GM21723 (cell line): ENCODE measurements around the gene ARMC2.

ENCODE experiments used
- ATAC-seq: cut with Tn5 transposase; IDR thresholded peaks from one replicate; pipeline ENCODE4 v1.9.1; 2021; ENCODE audit warnings: mild to moderate bottlenecking, moderate library complexity; ENCODE audit not compliant: unreplicated experiment

ARMC2 gene

DNA sequence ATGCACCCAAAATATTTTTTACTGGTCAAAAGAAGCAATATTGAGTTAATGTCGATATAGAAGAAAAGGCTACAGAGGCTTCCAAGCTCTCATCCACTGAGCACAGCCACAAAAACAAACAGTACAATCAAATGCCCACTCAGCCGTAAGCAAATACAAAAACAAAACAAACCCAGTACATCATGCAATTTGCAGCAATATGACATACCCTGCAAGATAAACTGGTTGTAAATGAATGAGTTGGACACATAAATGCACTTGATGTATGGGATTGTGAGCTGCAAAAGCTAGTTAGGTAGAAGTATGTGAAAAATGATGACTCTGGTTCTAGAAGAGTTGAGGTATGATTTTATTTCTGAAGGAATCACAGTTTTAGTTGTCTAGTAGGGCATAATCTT, 162.5 kb downstream of the ARMC2 start:
- ATAC-seq = no peak

DNA sequence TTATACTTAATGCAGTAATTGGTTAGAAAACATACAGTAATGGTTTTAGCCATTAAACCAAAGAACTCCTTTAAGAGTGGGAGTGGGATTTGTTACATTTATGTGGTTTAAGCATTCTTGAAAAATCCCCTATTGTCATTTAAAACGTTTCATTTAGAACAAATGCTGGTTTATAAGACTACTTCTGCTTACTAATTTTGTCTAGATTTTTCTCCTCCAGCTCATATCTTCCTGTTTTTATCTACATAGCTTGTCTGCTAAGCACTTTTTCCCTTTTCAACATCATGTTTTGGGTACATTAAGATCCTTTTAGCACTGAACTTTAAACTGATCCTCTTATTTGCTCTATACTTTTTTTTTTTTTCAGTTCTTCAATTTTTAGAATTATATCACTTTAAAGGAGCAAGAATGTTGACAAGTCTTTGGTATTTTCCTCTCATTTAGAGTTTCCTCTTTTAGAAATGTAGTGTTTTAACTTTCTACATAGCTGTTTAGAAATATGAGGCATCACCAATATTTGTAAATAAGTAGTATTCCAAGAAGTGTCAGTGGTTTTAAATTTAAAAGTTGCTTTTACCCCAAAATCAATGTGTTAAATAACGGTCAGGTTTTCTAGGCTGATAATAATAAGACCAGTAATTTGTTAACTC, 165.6 kb downstream of the ARMC2 start:
- ATAC-seq = no peak

DNA sequence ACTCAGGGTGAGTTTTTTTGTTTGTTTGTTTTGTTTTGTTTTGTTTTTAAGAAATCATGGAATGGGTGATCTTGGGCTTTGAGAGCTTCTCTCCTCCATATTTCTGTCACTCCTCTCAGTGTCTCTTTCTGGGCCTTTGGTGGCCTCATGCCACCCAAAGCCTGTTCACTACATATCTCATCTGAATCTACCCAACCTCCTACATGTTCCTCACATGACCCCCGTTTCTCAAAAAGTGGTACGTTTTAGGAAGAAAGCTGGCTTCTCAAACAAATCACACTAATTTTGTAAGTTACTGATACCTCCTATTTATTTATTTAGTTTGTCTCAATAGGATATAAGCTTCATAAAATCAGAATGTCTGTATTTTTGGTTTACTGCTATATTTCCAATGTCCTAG, 166.4 kb downstream of the ARMC2 start:
- no peak for ATAC-seq

DNA sequence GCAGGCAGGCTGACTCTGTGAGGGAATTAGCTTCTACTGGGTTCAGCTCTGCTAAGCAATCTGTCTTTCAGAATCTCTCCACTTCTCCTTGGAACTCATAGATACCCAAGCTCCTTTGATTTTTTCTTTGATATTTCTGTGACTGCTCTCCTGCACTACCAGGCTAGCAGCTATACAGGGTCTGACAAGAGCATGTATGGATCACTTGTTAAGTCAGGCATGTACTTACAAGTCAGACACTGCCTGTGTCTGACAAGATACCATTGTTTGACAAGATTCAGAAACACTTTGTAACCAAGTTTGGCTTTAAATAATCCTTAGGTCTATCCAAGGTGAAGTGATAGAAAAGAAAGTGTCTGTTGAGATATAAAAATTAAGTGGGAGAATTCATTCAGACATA, 167.0 kb downstream of the ARMC2 start:
- ATAC-seq = no peak

DNA sequence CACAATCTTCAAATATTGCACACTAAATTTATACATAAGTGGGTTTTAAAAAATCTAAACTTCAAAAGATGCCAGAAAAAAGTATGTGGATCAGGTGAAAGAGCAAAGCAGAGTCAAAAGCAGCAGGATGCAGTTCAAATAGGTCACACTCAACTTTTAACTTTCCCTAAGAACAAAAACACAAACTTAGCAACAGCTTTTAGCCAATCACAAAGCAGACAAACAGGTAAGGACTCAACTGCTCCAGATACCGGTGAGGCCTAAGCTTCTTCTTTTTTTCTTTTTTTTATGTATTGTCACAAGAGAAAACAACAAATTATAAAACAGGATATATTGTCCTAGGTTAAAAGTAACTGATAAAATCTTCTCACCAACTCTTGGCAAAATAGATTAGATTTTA, 171.7 kb downstream of the ARMC2 start:
- ATAC-seq = no peak

DNA sequence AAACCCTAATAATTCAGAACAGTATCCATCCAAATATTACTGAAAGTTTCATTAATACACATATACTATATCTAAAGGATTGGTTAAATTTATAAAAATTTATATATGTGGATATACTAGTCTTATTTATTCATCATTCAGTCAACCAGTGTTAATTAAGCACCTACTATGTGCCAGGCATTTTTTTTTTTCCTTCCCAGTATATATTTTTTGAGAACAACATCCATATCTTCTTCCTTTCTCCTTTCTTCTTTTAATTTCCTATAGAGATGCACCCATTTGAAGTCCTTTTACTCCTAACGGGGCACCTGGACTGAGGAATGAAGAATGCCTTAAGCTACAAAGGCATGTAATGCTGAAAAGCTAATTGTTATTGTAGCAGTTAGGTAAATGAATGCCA, 173.6 kb downstream of the ARMC2 start:
- ATAC-seq = no peak

DNA sequence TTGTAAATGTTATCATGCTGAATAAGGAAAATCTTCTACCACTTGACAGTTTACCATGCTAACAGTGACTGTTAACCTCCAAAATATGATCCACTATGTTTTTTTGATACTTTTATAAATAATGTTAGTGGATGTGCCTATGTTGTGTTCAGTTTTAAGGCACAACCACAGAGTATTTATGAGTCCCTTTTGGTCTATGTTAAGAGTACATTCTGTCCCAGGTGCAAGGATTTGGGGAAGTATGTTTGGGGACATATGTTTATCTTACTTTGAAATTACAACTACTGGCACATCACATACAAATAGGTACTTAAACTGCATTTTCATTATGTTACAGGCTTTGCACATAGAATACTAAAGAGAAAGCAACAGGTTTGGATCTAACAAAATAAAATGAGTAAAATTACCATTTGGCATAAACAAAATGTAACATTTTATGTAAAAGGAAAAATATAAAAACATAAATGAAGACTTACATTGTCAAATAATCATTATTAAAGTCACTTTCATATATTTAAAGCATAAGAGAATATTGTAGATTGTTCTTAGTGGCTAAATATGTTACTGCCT, 175.2 kb downstream of the ARMC2 start:
- ATAC-seq = no peak
